Activated naive CD4-positive, alpha-beta T cell treated with anti-CD3 and anti-CD28 coated beads, Interleukin-2, amount 10 ng/mL, durations not matched to agents 7 days and 5 days (primary cell): ENCODE results near the gene PXYLP1.
A peak's percentile ranks its signal among the peaks of the same experiment; 100 is the strongest.
"Not testable (repeated sequence)": the region's sequence is repeated elsewhere in the genome, so short reads cannot be mapped to it uniquely, and the experiment has no call there.

Experiments used
- CTCF ChIA-PET: fragments of 350-600 bp; sonication (Branson Sonifier 250); formaldehyde crosslinking; loops from one replicate; lab custom pipeline; 2021; ENCODE audit warnings: antibody characterized with exemption; lab: Charles Lee
- DNase-seq: peaks from one replicate; pipeline ENCODE4 v3.0.0-alpha.2; 2020
- H3K27ac Mint-ChIP-seq: one replicate; pipeline ENCODE4 v1.8.0; 2021; ENCODE audit warnings: mild to moderate bottlenecking, moderate library complexity, mixed read lengths
- H3K27me3 Mint-ChIP-seq: one replicate; pipeline ENCODE4 v1.8.0; 2021; ENCODE audit warnings: mild to moderate bottlenecking, mixed read lengths
- H3K36me3 Mint-ChIP-seq: one replicate; pipeline ENCODE4 v1.8.0; 2021; ENCODE audit warnings: mixed read lengths
- H3K4me1 Mint-ChIP-seq: one replicate; pipeline ENCODE4 v1.8.0; 2021; ENCODE audit warnings: mixed read lengths
- H3K4me3 Mint-ChIP-seq: one replicate; pipeline ENCODE4 v1.8.0; 2021; ENCODE audit warnings: mild to moderate bottlenecking, moderate library complexity, mixed read lengths
- H3K9me3 Mint-ChIP-seq: one replicate; pipeline ENCODE4 v1.8.0; 2021; ENCODE audit warnings: mixed read lengths

PXYLP1 gene

GRCh38 chr3:141308588-141309218 lies 77.1 kb downstream of the PXYLP1 start:
- CTCF ChIA-PET, result interaction anchor here (1.2 to 17.8 kb wide), 7 partner anchors 52 to 166 kb away, joined by 3 to 347 read pairs (median 8); partner anchors contain the start of gene PXYLP1
- H3K27ac Mint-ChIP-seq, result no peak overlapping the region
- H3K9me3 Mint-ChIP-seq, result no peaks in the 10 kb centered on the region
- H3K27me3 Mint-ChIP-seq, result no peaks in the 10 kb centered on the region
- H3K4me3 Mint-ChIP-seq, result peak overlapping the region; percentile 15
- H3K36me3 Mint-ChIP-seq, result peaks cover 8% of the 10 kb centered on the region
- peaks cover 73% of the 10 kb centered on the region for H3K4me1 Mint-ChIP-seq
- no peak for DNase-seq

- H3K27me3 Mint-ChIP-seq, result no peaks in the 10 kb centered on the region
- peaks cover 70% of the 10 kb centered on the region for H3K4me1 Mint-ChIP-seq
- CTCF ChIA-PET, result interaction anchor here (0.7 to 17.8 kb wide), 13 partner anchors 10 to 161 kb away, joined by 3 to 347 read pairs (median 4); no protein-coding TSS in a partner anchor
- peak overlapping the region; percentile 96 for H3K4me3 Mint-ChIP-seq
- H3K27ac Mint-ChIP-seq, result peak overlapping the region; percentile 97
- DNase-seq, result no peak
- H3K36me3 Mint-ChIP-seq, result peaks cover 8% of the 10 kb centered on the region
- H3K9me3 Mint-ChIP-seq, result no peaks in the 10 kb centered on the region
These were observed 79.5 kb downstream of the PXYLP1 start for GRCh38 chr3:141311170-141311495.

- Mint-ChIP-seq H3K36me3 (peaks cover 9% of the 10 kb centered on the region), H3K4me3 (peak overlapping the region; percentile 96), H3K9me3 (no peaks in the 10 kb centered on the region), H3K27ac (peak overlapping the region; percentile 97), H3K4me1 (peaks cover 64% of the 10 kb centered on the region), H3K27me3 (no peaks in the 10 kb centered on the region)
- peak; percentile 99 for DNase-seq
- CTCF ChIA-PET, result interaction anchor here (0.6 to 17.8 kb wide), 17 partner anchors 8 to 160 kb away, joined by 3 to 347 read pairs (median 5); no protein-coding TSS in a partner anchor
These were observed 80.1 kb downstream of the PXYLP1 start for GRCh38 chr3:141311496-141312353.

GRCh38 chr3:141312354-141313092 lies 80.9 kb downstream of the PXYLP1 start:
- H3K36me3 Mint-ChIP-seq, result peaks cover 9% of the 10 kb centered on the region
- no peaks in the 10 kb centered on the region for H3K9me3 Mint-ChIP-seq
- H3K4me1 Mint-ChIP-seq, result peaks cover 56% of the 10 kb centered on the region
- DNase-seq, result no peak
- peak overlapping the region; percentile 96 for H3K4me3 Mint-ChIP-seq
- CTCF ChIA-PET, result interaction anchor here (0.6 to 17.8 kb wide), 15 partner anchors 8 to 144 kb away, joined by 3 to 347 read pairs (median 6); no protein-coding TSS in a partner anchor
- peak overlapping the region; percentile 97 for H3K27ac Mint-ChIP-seq
- H3K27me3 Mint-ChIP-seq, result no peaks in the 10 kb centered on the region

GRCh38 chr3:141313093-141313683 lies 81.6 kb downstream of the PXYLP1 start:
- H3K36me3 Mint-ChIP-seq, result peaks cover 9% of the 10 kb centered on the region

GRCh38 chr3:141314415-141314814 lies 82.8 kb downstream of the PXYLP1 start:
- peaks cover 38% of the 10 kb centered on the region for H3K4me1 Mint-ChIP-seq
- CTCF ChIA-PET, result interaction anchor here (17.8 kb wide), 1 partner anchor 143 kb away, joined by 347 read pairs; no protein-coding TSS in a partner anchor
- DNase-seq, H3K4me3 Mint-ChIP-seq, H3K9me3 Mint-ChIP-seq, H3K27me3 Mint-ChIP-seq, H3K27ac Mint-ChIP-seq, H3K36me3 Mint-ChIP-seq: not testable (repeated sequence)

More at GRCh38 chr3:141313093-141313683, 81.6 kb downstream of the PXYLP1 start:
- H3K4me3 Mint-ChIP-seq, result peak overlapping the region; percentile 6
- no peak for DNase-seq
- H3K27me3 Mint-ChIP-seq, result no peaks in the 10 kb centered on the region
- H3K27ac Mint-ChIP-seq, result no peak overlapping the region
- H3K4me1 Mint-ChIP-seq, result peaks cover 50% of the 10 kb centered on the region
- H3K9me3 Mint-ChIP-seq, result no peaks in the 10 kb centered on the region
- CTCF ChIA-PET, result interaction anchor here (1.7 to 17.8 kb wide), 4 partner anchors 47 to 144 kb away, joined by 4 to 347 read pairs (median 16); no protein-coding TSS in a partner anchor

- Mint-ChIP-seq H3K9me3 (peaks cover 12% of the 10 kb centered on the region), H3K4me3 (no peak overlapping the region), H3K27me3 (no peaks in the 10 kb centered on the region), H3K36me3 (peaks cover 10% of the 10 kb centered on the region), H3K4me1 (peaks cover 33% of the 10 kb centered on the region), H3K27ac (no peak overlapping the region)
- no peak for DNase-seq
- CTCF ChIA-PET, result interaction anchor here (0.9 to 17.8 kb wide), 3 partner anchors 44 to 140 kb away, joined by 3 to 347 read pairs (median 11); no protein-coding TSS in a partner anchor
These were observed 85.2 kb downstream of the PXYLP1 start for GRCh38 chr3:141316851-141317250.

- H3K27me3 Mint-ChIP-seq, result peaks cover 5% of the 10 kb centered on the region
- peaks cover 10% of the 10 kb centered on the region for H3K36me3 Mint-ChIP-seq
- no peak for DNase-seq
- H3K4me1 Mint-ChIP-seq, result peaks cover 21% of the 10 kb centered on the region
- CTCF ChIA-PET, result interaction anchor here (1.0 kb wide), 1 partner anchor 9 kb away, joined by 4 read pairs; no protein-coding TSS in a partner anchor
- no peak overlapping the region for H3K4me3 Mint-ChIP-seq
- peak overlapping the region; percentile 56 for H3K27ac Mint-ChIP-seq
- peaks cover 12% of the 10 kb centered on the region for H3K9me3 Mint-ChIP-seq
These were observed 88.9 kb downstream of the PXYLP1 start for GRCh38 chr3:141320399-141321108.

- H3K27me3 Mint-ChIP-seq, result peaks cover 5% of the 10 kb centered on the region
- H3K9me3 Mint-ChIP-seq, result peaks cover 12% of the 10 kb centered on the region
- CTCF ChIA-PET, result interaction anchor here (1.0 kb wide), 1 partner anchor 9 kb away, joined by 4 read pairs; no protein-coding TSS in a partner anchor
- no peak overlapping the region for H3K4me3 Mint-ChIP-seq
- peaks cover 21% of the 10 kb centered on the region for H3K4me1 Mint-ChIP-seq
- no peak for DNase-seq
- H3K36me3 Mint-ChIP-seq, result peaks cover 10% of the 10 kb centered on the region
- H3K27ac Mint-ChIP-seq, result peak overlapping the region; percentile 15
These were observed 89.5 kb downstream of the PXYLP1 start for GRCh38 chr3:141321109-141321497.

- peaks cover 12% of the 10 kb centered on the region for H3K9me3 Mint-ChIP-seq
- H3K4me1 Mint-ChIP-seq, result peaks cover 21% of the 10 kb centered on the region
- no peak overlapping the region for H3K4me3 Mint-ChIP-seq
- CTCF ChIA-PET, result interaction anchor here (0.6 to 2.9 kb wide), 4 partner anchors 8 to 128 kb away, joined by 3 to 12 read pairs (median 4); no protein-coding TSS in a partner anchor
- no peak for DNase-seq
- H3K27me3 Mint-ChIP-seq, result peaks cover 10% of the 10 kb centered on the region
- no peak overlapping the region for H3K27ac Mint-ChIP-seq
- H3K36me3 Mint-ChIP-seq, result peaks cover 9% of the 10 kb centered on the region
These were observed 92.5 kb downstream of the PXYLP1 start for GRCh38 chr3:141323936-141324704.

GRCh38 chr3:141326123-141326522 lies 94.5 kb downstream of the PXYLP1 start:
- peaks cover 8% of the 10 kb centered on the region for H3K4me1 Mint-ChIP-seq
- H3K9me3 Mint-ChIP-seq, result no peaks in the 10 kb centered on the region
- no peak overlapping the region for H3K27ac Mint-ChIP-seq
- no peak for DNase-seq
- H3K4me3 Mint-ChIP-seq, result no peak overlapping the region
- peaks cover 10% of the 10 kb centered on the region for H3K27me3 Mint-ChIP-seq
- no peaks in the 10 kb centered on the region for H3K36me3 Mint-ChIP-seq
- CTCF ChIA-PET, result interaction anchor here (1.3 kb wide), 1 partner anchor 22 kb away, joined by 3 read pairs; no protein-coding TSS in a partner anchor

- DNase-seq, result no peak
- Mint-ChIP-seq H3K9me3 (no peaks in the 10 kb centered on the region), H3K4me1 (peaks cover 3% of the 10 kb centered on the region), H3K36me3 (no peaks in the 10 kb centered on the region), H3K27me3 (peaks cover 11% of the 10 kb centered on the region), H3K4me3 (no peak overlapping the region), H3K27ac (no peak overlapping the region)
- CTCF ChIA-PET, result no interaction called here
These were observed 95.0 kb downstream of the PXYLP1 start for GRCh38 chr3:141326626-141327025.
